K562 (cell line): Measurements from ENCODE around the gene SON. TPM values are rescaled to one million over a fixed set of nuclear protein-coding genes. Genes with fewer than 3 reads are reported as not detected.

Experiments
- ATAC-seq: fragments of 200-7000 bp; cut with Tn5 transposase; 3 replicates; pipeline ENCODE4 v1.9.1; 2020; ENCODE audit warnings: moderate library complexity
- BruUV-seq: library from RNA; stranded (reverse); fragments of 400-500 nt; replicated peaks from 2 replicates; lab custom pipeline; 2021; lab: Mats Ljungman, UMichigan
- CTCF ChIA-PET: fragments of 300-600 bp; formaldehyde crosslinking; extraction: SDS; loops from one replicate; lab custom pipeline; 2021; ENCODE audit warnings: low intra/inter-chr PET ratio; lab: Yijun Ruan, JAX
- POLR2A ChIA-PET: fragments of 300-600, 350-650 bp; sonication (Branson Sonifier 250); formaldehyde crosslinking; extraction: SDS; loops from one replicate; lab custom pipeline; 2021; ENCODE audit warnings: antibody characterized with exemption, inconsistent platforms; lab: Yijun Ruan, JAX
- DNase-seq, 4 experiments: peaks; one replicate each; pipeline versions ENCODE4 v3.0.0 to v3.0.0-alpha.2; 2011 to 2018; ENCODE audit warnings: low spot score in 3 of 4, mixed read lengths in 3 of 4; ENCODE audit errors: extremely low read depth in 1 of 4
- FAIRE-seq: peaks from 2 replicates; lab custom pipeline; 2011; peaks lifted over from hg19 to GRCh38; lab: Jason Lieb, UNC
- H2AFZ ChIP-seq: 2 replicates; pipeline ENCODE4 v1.6.0; 2011; ENCODE audit warnings: low read depth, low read length, control low read depth, inconsistent platforms
- H3K27ac ChIP-seq: fragments of 200-600 bp; 3 replicates; pipeline ENCODE4 v1.8.0; 2011; ENCODE audit warnings: low read depth, mild to moderate bottlenecking, control low read depth, inconsistent platforms, low read length, moderate library complexity, mixed read lengths; ENCODE audit errors: extremely low read depth
- H3K27me3 ChIP-seq, 2 experiments: fragments of 300-600 bp in 1 of 2; 2 replicates in 1 of 2; 3 replicates in 1 of 2; pipeline versions ENCODE4 v1.6.0 to v1.8.0; 2011; ENCODE audit warnings: inconsistent platforms in 2 of 2, low read length in 2 of 2, mild to moderate bottlenecking in 1 of 2, mixed read lengths in 1 of 2, moderate library complexity in 1 of 2; ENCODE audit not compliant: control insufficient read depth in 2 of 2, insufficient read depth in 2 of 2
- H3K36me3 ChIP-seq: fragments of 300-600 bp; 3 replicates; pipeline ENCODE4 v1.8.0; 2011; ENCODE audit warnings: mild to moderate bottlenecking, low read length, inconsistent platforms; ENCODE audit not compliant: control insufficient read depth, insufficient read depth
- H3K4me1 ChIP-seq, 2 experiments: fragments of 200-600 bp in 1 of 2; replicated peaks in 1 of 2; 2 replicates in 1 of 2; 3 replicates in 1 of 2; pipeline versions ENCODE4 v1.5.1 to v1.8.0; 2011; ENCODE audit warnings: inconsistent platforms in 2 of 2, low read length in 2 of 2, mild to moderate bottlenecking in 1 of 2, mixed read lengths in 1 of 2, moderate library complexity in 1 of 2; ENCODE audit not compliant: control insufficient read depth in 2 of 2, insufficient read depth in 2 of 2
- H3K4me2 ChIP-seq: 2 replicates; pipeline ENCODE4 v1.6.1; 2011; ENCODE audit warnings: low read length, control low read depth, inconsistent platforms, mixed read lengths; ENCODE audit not compliant: insufficient read depth
- H3K4me3 ChIP-seq: fragments of 200-600 bp; sonication (generic), shearing (Covaris generic); 2 replicates; pipeline ENCODE4 v1.5.1; 2016; ENCODE audit warnings: control low read depth, inconsistent platforms
- H3K79me2 ChIP-seq: fragments of 200-600 bp; 3 replicates; pipeline ENCODE4 v1.8.0; 2011; ENCODE audit warnings: low read length, inconsistent platforms; ENCODE audit not compliant: control insufficient read depth, insufficient read depth
- H3K9ac ChIP-seq, 2 experiments: 2 replicates each; pipeline versions ENCODE4 v1.6.0 to v1.6.1; 2011; ENCODE audit warnings: low read depth in 2 of 2, low read length in 2 of 2, control low read depth in 1 of 2, inconsistent platforms in 1 of 2, mild to moderate bottlenecking in 1 of 2, mixed read lengths in 1 of 2; ENCODE audit not compliant: insufficient read depth in 1 of 2
- H3K9me1 ChIP-seq: one replicate; pipeline ENCODE4 v1.6.0; 2011; ENCODE audit warnings: inconsistent platforms, mild to moderate bottlenecking, low read length, moderate library complexity; ENCODE audit not compliant: control insufficient read depth, insufficient read depth
- H3K9me3 ChIP-seq: replicated peaks from 2 replicates; pipeline ENCODE4 v1.5.1; 2011; ENCODE audit warnings: low read depth, low read length, inconsistent platforms; ENCODE audit not compliant: control insufficient read depth, insufficient read depth
- H4K20me1 ChIP-seq: replicated peaks from 2 replicates; pipeline ENCODE4 v1.6.1; 2011; ENCODE audit warnings: low read length, inconsistent platforms, mixed read lengths; ENCODE audit not compliant: control insufficient read depth, insufficient read depth
- CAMTA2 ChIP-seq: fragments of 250-450 bp; sonication (Bioruptor Pico); conservative IDR thresholded peaks from 2 replicates; pipeline ENCODE4 v1.5.1; 2022
- KDM4B ChIP-seq, 2 experiments: fragments of 450-650 bp in 1 of 2; sonication (generic) in 1 of 2; IDR thresholded peaks; 2 replicates each; pipeline ENCODE4 v1.6.1; 2016 to 2017; ENCODE audit warnings: borderline replicate concordance in 2 of 2, antibody characterized with exemption in 1 of 2, low read depth in 1 of 2, mild to moderate bottlenecking in 1 of 2
- RBM34 ChIP-seq: fragments of 200-400 bp; formaldehyde crosslinking; IDR thresholded peaks from 2 replicates; pipeline ENCODE4 v1.6.1; 2018; ENCODE audit warnings: low read length, borderline replicate concordance; ENCODE audit not compliant: insufficient read depth
- SREBF1 ChIP-seq: fragments of 150-350 bp; IDR thresholded peaks from 2 replicates; pipeline ENCODE4 v1.6.1; 2014; ENCODE audit warnings: antibody characterized with exemption, low read depth, low read length, borderline replicate concordance
- THAP12 ChIP-seq: fragments of 250-450 bp; sonication (Bioruptor Pico); IDR thresholded peaks from 2 replicates; pipeline ENCODE4 v1.9.0; 2021; ENCODE audit warnings: mild to moderate bottlenecking, inconsistent platforms
- WGBS: fragments of 100-300 bp; shearing (Covaris generic); methylation state at CpG from one replicate; pipeline ENCODE4 v1.1.6; 2016; ENCODE audit warnings: low coverage, mixed read lengths; ENCODE audit not compliant: insufficient coverage; ENCODE audit errors: missing lambda C conversion rate; 5-methylcytosine and 5-hydroxymethylcytosine counted together
- in situ Hi-C: fragments of 300-500 bp; cut with MboI; formaldehyde crosslinking; loops from 4 replicates; pipeline ENCODE4 v1.15.0; 2018; ENCODE audit warnings: inconsistent platforms, mixed read lengths
- intact Hi-C: fragments of 100-400 bp; cut with micrococcal nuclease; formaldehyde crosslinking; loops from 2 replicates; pipeline ENCODE4 v1.14.2; 2022
- polyA plus RNA-seq, 8 experiments: library from polyadenylated mRNA; depleted of rRNA in 4 of 8; stranded (reverse) in 5 of 8; unstranded in 3 of 8; fragments of >200 nt; fragmentation: Nextera tagmentation in 2 of 8; fragmentation: Illumina TruSeq in 1 of 8; extraction: Ambion mirVana in 2 of 8; extraction: Trizol in 1 of 8; gene quantifications; 2 replicates each; pipeline versions ENCODE4 v1.2.1 to v1.2.3, GENCODE V29; 2011 to 2014; ENCODE audit warnings: inconsistent platforms in 1 of 8, missing spikeins in 1 of 8
- total RNA-seq, 7 experiments: library from RNA; depleted of rRNA in 6 of 7; stranded (reverse); fragments of >200 nt in 6 of 7; fragmentation: Illumina TruSeq in 2 of 7; extraction: Trizol in 2 of 7; gene quantifications; 2 replicates each; pipeline versions ENCODE4 v1.2.1 to v1.2.3, GENCODE V29; 2011 to 2021; ENCODE audit warnings: low replicate concordance in 1 of 7
- TF ChIP-seq, protein P1 (sequence below), 2 experiments: fragments of 450-650 bp in 1 of 2; sonication (generic) in 1 of 2; formaldehyde crosslinking in 1 of 2; IDR thresholded peaks in 1 of 2; conservative IDR thresholded peaks in 1 of 2; 2 replicates each; pipeline versions ENCODE4 v1.6.1 to v1.8.1; 2016 to 2023; ENCODE audit warnings: mild to moderate bottlenecking in 2 of 2, moderate library complexity in 2 of 2, inconsistent platforms in 1 of 2, missing genetic modification reagents in 1 of 2

The SON gene
- total and polyA plus RNA-seq, 9 of the 15 experiments (the other 6 are each of a cell fraction or from before 2014, with no cell fraction given), result 105 to 742 (median 187) TPM

GRCh38 chr21:33554982-33555344 is 12.1 kb downstream of the SON start (continued):
- TF ChIP-seq THAP12 (CRISPR knock-in tag) (no peak), SREBF1 (no peak)

DNA sequence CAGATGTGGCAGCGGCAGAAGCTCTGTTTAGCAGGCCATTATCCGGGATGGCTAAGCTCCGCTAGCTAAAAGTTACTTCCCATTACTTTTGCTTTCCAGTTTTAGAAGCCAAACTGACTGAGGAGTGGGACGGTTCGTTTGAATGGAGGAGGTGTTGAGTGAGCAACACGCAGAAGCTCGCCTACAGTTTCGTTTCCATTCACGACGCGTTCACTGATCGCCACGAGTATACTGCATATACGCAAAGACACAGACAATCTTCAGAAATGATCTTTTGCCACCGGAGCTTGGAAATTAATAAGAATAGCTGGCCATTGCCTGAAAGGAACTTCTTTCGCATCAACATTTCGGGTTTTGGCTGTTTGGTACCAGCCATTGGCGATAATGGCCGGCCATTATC is 14.6 kb downstream of the SON start:
- BruUV-seq, result no TSS peak
- 0 out of 2 replicates have a peak, but pooled peaks cover 4% of the 10 kb centered on the region for H4K20me1 ChIP-seq
- no peaks in the 10 kb centered on the region for H3K27me3 ChIP-seq
- intact Hi-C loops, result no loop called here
- no peak overlapping the region for H3K9ac ChIP-seq
- DNase-seq (no peak), FAIRE-seq (no peak), ATAC-seq (no peak)
- no peak overlapping the region for H2AFZ ChIP-seq
- in situ Hi-C loops, result no loop called here
- H3K9me3 ChIP-seq, result peaks cover 12% of the 10 kb centered on the region
- H3K4me1 ChIP-seq, result no peaks in the 10 kb centered on the region
- 98% methylated on average over 19 of the region's 19 CpGs for WGBS
- H3K4me3 ChIP-seq, result no peak overlapping the region
- H3K4me2 ChIP-seq, result no peak overlapping the region
- H3K27ac ChIP-seq, result no peak overlapping the region
- H3K79me2 ChIP-seq, result peaks cover 92% of the 10 kb centered on the region
- TF ChIP-seq CAMTA2 (CRISPR knock-in tag), result no peak
- TF ChIP-seq RBM34, result no peak
- TF ChIP-seq, protein P1, sequence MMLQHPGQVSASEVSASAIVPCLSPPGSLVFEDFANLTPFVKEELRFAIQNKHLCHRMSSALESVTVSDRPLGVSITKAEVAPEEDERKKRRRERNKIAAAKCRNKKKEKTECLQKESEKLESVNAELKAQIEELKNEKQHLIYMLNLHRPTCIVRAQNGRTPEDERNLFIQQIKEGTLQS (IDR thresholded peaks at IDR 0.05), result no peak
- TF ChIP-seq, protein P1 (CRISPR knock-in tag; conservative IDR thresholded peaks at IDR 0.05), result no peak
- TF ChIP-seq KDM4B (IDR thresholded peaks at IDR 0.05; ENCODE audit: borderline replicate concordance in 2 of 2, low read depth in 1 of 2), result no peak
- TF ChIP-seq THAP12 (CRISPR knock-in tag), result no peak
- peaks cover 96% of the 10 kb centered on the region for H3K36me3 ChIP-seq
- ChIA-PET POLR2A (interaction anchor here (0.6 to 10.6 kb wide), 10 partner anchors 8 to 204 kb away, joined by 3 to 130 read pairs (median 4); partner anchors contain the start of genes DONSON, GART, SON and TMEM50B), CTCF (no interaction called here)
- no peaks in the 10 kb centered on the region for H3K9me1 ChIP-seq
